ENCODE data around the gene RMI1.
"Not testable (repeated sequence)": the region's sequence is repeated elsewhere in the genome, so short reads cannot be mapped to it uniquely, and the experiment has no call there.

The RMI1 gene

DNA sequence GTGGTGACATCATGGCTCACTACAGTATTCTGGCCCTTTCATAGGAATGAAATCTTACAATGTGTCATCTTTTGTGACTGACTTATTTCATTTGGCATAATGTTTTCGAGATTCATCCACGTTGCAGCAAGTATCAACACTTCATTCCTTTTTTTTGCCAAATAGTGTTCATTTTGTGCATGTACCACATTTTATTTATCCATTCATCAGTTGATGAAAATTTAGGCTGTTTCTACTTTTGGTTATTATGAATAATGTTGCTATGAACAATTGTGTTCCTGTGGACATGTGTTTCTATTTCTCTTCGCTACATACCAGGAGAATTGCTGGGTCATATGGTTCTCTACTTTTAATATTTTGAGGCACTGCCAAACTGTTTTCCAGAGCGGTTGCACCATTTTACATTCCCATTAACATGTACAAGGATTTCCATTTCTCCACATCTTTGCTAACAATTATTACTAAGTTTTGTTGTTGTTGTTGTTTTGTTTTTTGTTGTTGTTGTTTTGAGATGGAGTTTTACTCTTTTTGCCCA lies 43.5 kb downstream of the RMI1 start:
- no peak for DNase-seq

- DNase-seq: no peak
Observed at GRCh38 chr9:84027201-84027600, 46.6 kb downstream of the RMI1 start.

DNA sequence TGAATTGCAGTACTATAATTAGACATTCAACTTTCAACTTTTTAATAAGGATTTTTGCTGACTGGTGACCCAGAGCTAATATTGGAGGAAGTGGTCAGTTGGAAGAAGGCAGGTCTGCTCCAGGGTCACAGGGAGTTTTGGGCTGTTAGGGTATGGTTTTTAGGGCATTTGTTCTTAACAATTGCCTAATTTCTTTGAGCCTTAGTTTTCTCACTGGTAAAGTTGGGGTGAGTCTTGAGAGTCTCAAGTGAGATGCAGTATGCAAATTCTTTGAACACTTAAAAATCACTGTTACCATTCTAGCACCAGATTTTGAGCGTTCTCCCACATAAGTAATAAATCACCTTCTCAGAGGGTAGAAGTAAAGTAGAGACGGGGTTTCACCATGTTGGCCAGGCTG lies 50.9 kb downstream of the RMI1 start:
- DNase-seq: no peak

- not testable (repeated sequence) for DNase-seq
Observed at GRCh38 chr9:84041857-84042256, 61.3 kb downstream of the RMI1 start.

- no peak for DNase-seq
Observed at GRCh38 chr9:84045481-84046097, 65.0 kb downstream of the RMI1 start.

Measured in NCI-H446 (cell line).